Skeletal muscle tissue (tissue), 4 donors: ENCODE results near the gene PVALEF. TPM values are rescaled to one million over a fixed set of nuclear protein-coding genes. Genes with fewer than 3 reads are reported as not detected.

Experiments used
- H3K27ac ChIP-seq: one replicate; pipeline ENCODE4 v1.7.0; 2013; ENCODE audit warnings: mild to moderate bottlenecking, low read depth, low read length, inconsistent platforms
- H3K27me3 ChIP-seq, 3 donors: one replicate each; pipeline ENCODE4 v1.7.0; 2013; ENCODE audit warnings: low read length in 3 of 3; ENCODE audit not compliant: control insufficient read depth in 3 of 3, insufficient read depth in 3 of 3
- H3K36me3 ChIP-seq, 3 donors: one replicate each; pipeline ENCODE4 v1.7.0; 2013; ENCODE audit warnings: low read length in 3 of 3; ENCODE audit not compliant: control insufficient read depth in 3 of 3, insufficient read depth in 3 of 3
- H3K4me1 ChIP-seq, 3 donors: one replicate each; pipeline ENCODE4 v1.7.0; 2013; ENCODE audit warnings: low read length in 3 of 3, mild to moderate bottlenecking in 3 of 3; ENCODE audit not compliant: control insufficient read depth in 3 of 3, insufficient read depth in 3 of 3
- H3K4me3 ChIP-seq, 3 donors: one replicate each; pipeline ENCODE4 v1.7.0; 2013; ENCODE audit warnings: low read length in 3 of 3
- H3K9ac ChIP-seq, 3 donors: one replicate each; pipeline ENCODE4 v1.7.0; 2013; ENCODE audit warnings: low read length in 3 of 3, mild to moderate bottlenecking in 3 of 3, moderate library complexity in 2 of 3, low read depth in 1 of 3
- H3K9me3 ChIP-seq, 3 donors: one replicate each; pipeline ENCODE4 v1.7.0; 2013; ENCODE audit warnings: low read length in 3 of 3; ENCODE audit not compliant: control insufficient read depth in 3 of 3
- total RNA-seq: library from RNA; depleted of rRNA; stranded (reverse); fragments of >200 nt; gene quantifications from one replicate; pipeline ENCODE4 v1.2.3, GENCODE V29; 2014
- donor health status: Osteomylitis.

Gene PVALEF
- total RNA-seq = not detected

DNA sequence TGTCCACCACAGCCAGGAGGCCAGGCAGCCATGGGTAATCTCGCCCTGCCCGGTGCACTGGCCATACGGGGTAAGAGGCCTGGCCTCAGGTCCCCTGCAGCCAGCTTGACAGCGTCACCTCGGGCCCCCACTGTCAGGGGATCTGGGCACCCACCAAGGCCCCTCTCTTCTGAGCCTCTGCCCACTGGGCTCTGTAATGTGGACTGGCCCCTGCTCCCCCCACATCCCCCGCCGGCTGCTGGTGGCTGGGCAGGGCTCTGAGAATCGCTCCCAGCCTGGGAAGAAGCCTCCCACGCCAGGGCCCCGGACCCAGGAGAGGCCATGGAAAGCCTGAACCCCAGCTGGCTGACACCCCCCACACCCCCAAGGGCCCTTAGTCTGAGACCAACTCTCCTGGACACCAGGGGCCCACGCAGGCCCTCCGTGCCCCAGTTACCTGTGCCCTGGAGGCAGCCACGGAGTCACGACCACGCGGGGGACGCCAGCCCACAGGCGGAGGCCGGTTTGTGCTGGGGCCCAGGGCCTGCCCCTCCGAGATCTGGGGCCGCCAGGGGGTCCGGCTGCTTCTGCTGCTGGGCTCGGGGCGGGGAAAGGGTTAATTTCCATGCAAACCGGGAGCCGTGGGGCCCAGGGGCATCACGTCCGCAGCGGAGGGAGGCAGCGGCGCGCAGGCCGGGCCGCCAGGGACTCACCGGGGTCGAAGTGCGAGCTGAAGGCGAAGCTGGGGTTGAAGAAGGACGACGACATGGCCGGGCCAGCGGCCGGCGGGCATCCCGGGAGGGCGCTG, at the start of gene PVALEF:
Gene PVALEF (plus strand): TSS at position 262 of the 787 bp plus-strand sequence. CDS start 15,720 bp downstream, outside the sequence.
- Histone ChIP-seq H3K27ac (no peak within 1 kb of the TSS), H3K9me3 (no peaks in the 10 kb centered on the region), H3K36me3 (no peaks in the 10 kb centered on the region), H3K4me3 (no peak within 1 kb of the TSS), H3K9ac (no peak within 1 kb of the TSS), H3K27me3 (peaks cover 37 to 57% (median 38%) of the 10 kb centered on the region in 3 donors), H3K4me1 (peaks cover 0 to 6% (median 0%) of the 10 kb centered on the region in 3 donors)

DNA sequence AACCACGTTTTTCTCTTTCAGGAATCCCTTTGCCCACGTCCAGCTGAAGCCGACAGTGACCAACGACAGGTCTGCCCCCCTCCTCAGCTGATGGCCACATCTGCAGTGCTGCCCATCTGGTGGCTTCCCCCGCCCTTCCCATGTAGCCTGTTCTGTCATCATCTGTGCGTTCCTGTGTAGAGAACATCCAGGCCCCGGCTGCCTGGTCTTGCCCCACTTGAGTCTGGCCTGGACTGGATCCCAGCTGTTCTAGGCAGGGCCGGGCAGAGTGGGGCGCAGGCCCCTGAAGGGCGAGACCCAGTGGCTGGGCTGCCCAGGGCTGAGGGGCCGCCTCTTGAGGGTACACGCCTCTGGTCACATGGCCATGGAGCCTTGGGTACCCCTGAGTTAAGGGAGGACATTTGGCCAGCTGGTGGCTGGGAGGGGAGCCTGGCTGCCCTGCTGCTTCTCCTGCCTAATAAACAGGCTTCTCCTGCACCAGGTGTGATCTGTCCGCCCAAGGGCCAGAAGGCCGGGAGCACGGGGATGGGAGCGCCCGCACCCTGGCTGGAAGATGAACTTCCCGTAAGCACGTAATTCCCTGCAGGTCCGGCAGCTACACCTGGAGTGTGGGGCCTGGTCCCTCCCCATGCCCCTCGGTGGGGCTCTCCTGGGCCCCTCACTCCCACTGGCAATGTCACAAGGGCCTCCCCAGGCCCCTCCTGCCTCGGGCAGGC, 49.4 kb upstream of the PVALEF start:
- H3K9me3 ChIP-seq = no peaks in the 10 kb centered on the region
- H3K36me3 ChIP-seq = no peaks in the 10 kb centered on the region

DNA sequence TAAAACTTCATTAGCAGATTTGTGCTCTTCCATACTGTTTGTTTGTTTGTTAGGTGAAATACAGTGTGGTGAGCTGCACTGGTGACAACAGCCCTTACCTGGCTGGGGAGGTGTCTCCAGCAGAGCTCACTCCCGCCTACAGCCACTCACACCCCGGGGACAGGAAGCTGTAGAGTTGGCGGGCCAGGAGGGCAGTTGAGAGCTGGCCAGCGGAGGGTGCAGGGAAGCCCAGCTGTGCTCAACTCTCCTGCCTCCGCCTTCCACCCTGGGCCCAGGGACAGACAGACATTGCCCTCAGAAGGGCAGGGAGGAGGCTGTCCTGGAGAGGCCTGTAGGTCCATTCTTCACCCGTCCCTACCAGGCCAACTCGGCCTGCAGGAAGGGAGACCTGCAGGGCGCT, 48.6 kb upstream of the PVALEF start:
- H3K9ac ChIP-seq = no peak overlapping the region
- peaks cover 0 to 6% (median 4%) of the 10 kb centered on the region in 3 donors for H3K4me1 ChIP-seq
- H3K27ac ChIP-seq = no peak overlapping the region
- no peaks in the 10 kb centered on the region for H3K36me3 ChIP-seq
- H3K27me3 ChIP-seq = peaks cover 0 to 12% (median 4%) of the 10 kb centered on the region in 3 donors
- no peak overlapping the region for H3K4me3 ChIP-seq
- no peaks in the 10 kb centered on the region for H3K9me3 ChIP-seq

More for the DNA sequence above, 49.4 kb upstream of the PVALEF start:
- no peak overlapping the region for H3K9ac ChIP-seq
- no peak overlapping the region for H3K4me3 ChIP-seq
- H3K4me1 ChIP-seq = peaks cover 0 to 6% (median 4%) of the 10 kb centered on the region in 3 donors
- peaks cover 0 to 12% (median 4%) of the 10 kb centered on the region in 3 donors for H3K27me3 ChIP-seq
- H3K27ac ChIP-seq = no peak overlapping the region

- H3K27ac ChIP-seq = no peak overlapping the region
- H3K9me3 ChIP-seq = no peaks in the 10 kb centered on the region
- peaks cover 0 to 6% (median 4%) of the 10 kb centered on the region in 3 donors for H3K4me1 ChIP-seq
- H3K4me3 ChIP-seq = no peak overlapping the region
- H3K9ac ChIP-seq = no peak overlapping the region
- H3K36me3 ChIP-seq = no peaks in the 10 kb centered on the region
- peaks cover 0 to 9% (median 8%) of the 10 kb centered on the region in 3 donors for H3K27me3 ChIP-seq
Observed at GRCh38 chr17:81117672-81118198, 47.6 kb upstream of the PVALEF start.

- Histone ChIP-seq H3K4me1 (peaks cover 0 to 6% (median 4%) of the 10 kb centered on the region in 3 donors), H3K4me3 (no peak overlapping the region), H3K9me3 (no peaks in the 10 kb centered on the region), H3K36me3 (no peaks in the 10 kb centered on the region), H3K27me3 (peaks cover 0 to 15% (median 8%) of the 10 kb centered on the region in 3 donors), H3K9ac (no peak overlapping the region), H3K27ac (no peak overlapping the region)
Observed at GRCh38 chr17:81118308-81119221, 46.7 kb upstream of the PVALEF start.

- Histone ChIP-seq H3K36me3 (no peaks in the 10 kb centered on the region), H3K27ac (no peak overlapping the region), H3K27me3 (peaks cover 0 to 15% (median 11%) of the 10 kb centered on the region in 3 donors), H3K9me3 (no peaks in the 10 kb centered on the region), H3K4me1 (peaks cover 0 to 6% (median 4%) of the 10 kb centered on the region in 3 donors), H3K9ac (no peak overlapping the region), H3K4me3 (no peak overlapping the region)
Observed at GRCh38 chr17:81119223-81120148, 45.8 kb upstream of the PVALEF start.

- Histone ChIP-seq H3K4me1 (peaks cover 0 to 6% (median 4%) of the 10 kb centered on the region in 3 donors), H3K27ac (no peak overlapping the region), H3K4me3 (no peak overlapping the region)
Observed at GRCh38 chr17:81120149-81120484, 45.2 kb upstream of the PVALEF start.

DNA sequence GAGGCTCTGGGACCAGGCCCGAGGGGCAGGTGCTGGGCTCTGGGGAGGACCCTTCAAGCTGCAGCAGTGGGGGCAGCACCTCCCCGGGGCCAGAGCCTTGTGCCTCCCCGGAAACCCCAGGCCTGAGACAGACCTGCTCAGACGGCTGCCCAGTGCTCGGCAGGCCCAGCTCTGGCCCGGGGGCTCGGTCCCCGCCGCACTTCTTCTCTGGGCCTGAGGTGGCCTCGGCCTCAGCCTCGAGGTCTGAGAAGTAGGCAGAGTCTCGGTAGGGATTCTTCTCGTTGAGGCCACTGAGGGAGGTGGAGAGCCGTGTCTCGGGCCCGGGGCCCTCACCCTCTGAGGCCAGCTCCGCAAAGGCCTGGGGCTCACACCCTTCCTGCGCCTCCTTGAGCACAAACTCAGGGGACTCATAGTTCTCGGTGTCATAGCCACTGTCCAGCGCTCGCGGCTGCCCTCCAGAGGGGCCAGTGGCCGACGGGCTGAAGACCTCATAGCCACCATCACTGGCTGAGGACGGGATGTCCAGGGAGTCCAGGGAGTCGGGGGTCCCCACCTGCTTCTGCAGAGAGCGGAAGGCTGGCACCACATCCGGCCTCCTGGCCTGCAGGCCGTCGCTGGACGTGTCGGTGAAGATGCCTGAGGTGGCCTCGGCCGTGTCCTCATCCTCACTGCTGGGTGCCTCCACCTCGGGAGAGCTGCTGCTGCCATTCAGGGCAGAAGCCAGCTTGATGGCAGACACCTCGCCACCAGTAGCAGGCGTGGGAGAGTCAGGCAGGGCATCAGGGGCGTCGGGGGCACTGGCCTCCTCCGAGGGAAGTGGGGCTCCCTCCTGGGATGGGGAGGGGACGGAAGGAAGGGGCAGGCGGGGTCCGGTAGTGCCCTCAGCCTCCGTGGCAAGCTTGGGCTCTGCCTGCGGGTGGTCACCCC, 44.3 kb upstream of the PVALEF start:
- Histone ChIP-seq H3K9ac (no peak overlapping the region), H3K9me3 (no peaks in the 10 kb centered on the region), H3K27ac (no peak overlapping the region), H3K4me1 (peaks cover 0 to 6% (median 5%) of the 10 kb centered on the region in 3 donors), H3K4me3 (no peak overlapping the region), H3K36me3 (no peaks in the 10 kb centered on the region), H3K27me3 (peaks cover 0 to 18% (median 16%) of the 10 kb centered on the region in 3 donors)

More at GRCh38 chr17:81120149-81120484, 45.2 kb upstream of the PVALEF start:
- no peaks in the 10 kb centered on the region for H3K36me3 ChIP-seq
- H3K9me3 ChIP-seq = no peaks in the 10 kb centered on the region
- H3K27me3 ChIP-seq = peaks cover 0 to 15% (median 12%) of the 10 kb centered on the region in 3 donors
- H3K9ac ChIP-seq = no peak overlapping the region
